Neural progenitor cell (in vitro differentiated cells): ENCODE results near the gene CSRNP3. TPM values are rescaled to one million over a fixed set of nuclear protein-coding genes. Genes with fewer than 3 reads are reported as not detected.

Experiments used
- DNase-seq: peaks from one replicate; pipeline ENCODE4 v3.0.0-alpha.2; 2016; ENCODE audit warnings: low spot score
- H2AFZ ChIP-seq: fragments of 200-600 bp; sonication (generic); replicated peaks from 2 replicates; pipeline ENCODE4 v1.6.1; 2016; ENCODE audit warnings: antibody characterized with exemption
- H3F3A ChIP-seq: fragments of 200-600 bp; sonication (generic); 2 replicates; pipeline ENCODE4 v1.6.1; 2016; ENCODE audit warnings: antibody characterized with exemption, low read depth
- H3K27ac ChIP-seq: fragments of 200-600 bp; sonication (generic); 2 replicates; pipeline ENCODE4 v1.5.1; 2016; ENCODE audit warnings: mild to moderate bottlenecking
- H3K27me3 ChIP-seq: fragments of 200-600 bp; sonication (generic); 2 replicates; pipeline ENCODE4 v1.6.1; 2016; ENCODE audit warnings: mild to moderate bottlenecking, moderate library complexity
- H3K36me3 ChIP-seq: fragments of 200-600 bp; sonication (generic); 2 replicates; pipeline ENCODE4 v1.5.1; 2016
- H3K4me1 ChIP-seq: fragments of 200-600 bp; sonication (generic); 2 replicates; pipeline ENCODE4 v1.6.1; 2016; ENCODE audit warnings: mixed run types
- H3K4me2 ChIP-seq: fragments of 200-600 bp; sonication (generic); 2 replicates; pipeline ENCODE4 v1.6.1; 2016
- H3K4me3 ChIP-seq: fragments of 200-600 bp; sonication (generic); 2 replicates; pipeline ENCODE4 v1.5.1; 2016
- H3K79me2 ChIP-seq: fragments of 200-600 bp; sonication (generic); 2 replicates; pipeline ENCODE4 v1.6.1; 2016; ENCODE audit warnings: low read depth
- H3K9ac ChIP-seq: fragments of 200-600 bp; sonication (generic); 2 replicates; pipeline ENCODE4 v1.6.1; 2016
- H3K9me3 ChIP-seq: fragments of 200-600 bp; sonication (generic); 2 replicates; pipeline ENCODE4 v1.5.1; 2016; ENCODE audit warnings: low read depth
- H4K20me1 ChIP-seq: fragments of 200-600 bp; sonication (generic); 2 replicates; pipeline ENCODE4 v1.6.1; 2016; ENCODE audit warnings: low read depth
- H3K27ac Mint-ChIP-seq: 3 replicates; pipeline ENCODE4 v1.8.0; 2021; ENCODE audit warnings: mixed read lengths
- H3K27me3 Mint-ChIP-seq: 2 replicates; pipeline ENCODE4 v1.8.0; 2022; ENCODE audit warnings: low read depth, mild to moderate bottlenecking, inconsistent platforms, moderate library complexity, mixed read lengths; ENCODE audit not compliant: insufficient read depth
- H3K36me3 Mint-ChIP-seq: 3 replicates; pipeline ENCODE4 v1.8.0; 2021; ENCODE audit warnings: mixed read lengths
- H3K4me1 Mint-ChIP-seq: 3 replicates; pipeline ENCODE4 v1.8.0; 2021; ENCODE audit warnings: mixed read lengths
- H3K4me3 Mint-ChIP-seq: 3 replicates; pipeline ENCODE4 v1.8.0; 2021; ENCODE audit warnings: mild to moderate bottlenecking, moderate library complexity, mixed read lengths
- H3K9me3 Mint-ChIP-seq: 3 replicates; pipeline ENCODE4 v1.8.0; 2020; ENCODE audit warnings: mixed read lengths
- EZH2 ChIP-seq: fragments of 200-600 bp; sonication (generic); IDR thresholded peaks from 2 replicates; pipeline ENCODE4 v1.6.1; 2017; ENCODE audit warnings: antibody characterized with exemption, mild to moderate bottlenecking, moderate library complexity
- EZH2phosphoT487 ChIP-seq: fragments of 200-600 bp; sonication (generic); IDR thresholded peaks from 2 replicates; pipeline ENCODE4 v1.6.1; 2017; ENCODE audit warnings: antibody characterized with exemption
- total RNA-seq: library from RNA; depleted of rRNA; stranded (reverse); fragments of >200 nt; gene quantifications from 2 replicates; pipeline ENCODE4 v1.2.3, GENCODE V29; 2015; ENCODE audit warnings: low replicate concordance
- TF ChIP-seq, protein P1 (sequence below): fragments of 200-600 bp; sonication (generic); IDR thresholded peaks from 2 replicates; pipeline ENCODE4 v1.5.1; 2017; ENCODE audit warnings: antibody characterized with exemption, mild to moderate bottlenecking

Gene CSRNP3
- total RNA-seq, 1 donor from 2014 or later: 16.9 TPM

- Mint-ChIP-seq H3K27ac (peak overlapping the region; percentile 12), H3K9me3 (no peaks in the 10 kb centered on the region), H3K36me3 (no peaks in the 10 kb centered on the region), H3K4me1 (no peaks in the 10 kb centered on the region), H3K4me3 (no peak overlapping the region), H3K27me3 (no peaks in the 10 kb centered on the region)
- H3F3A ChIP-seq: no peaks in the 10 kb centered on the region
- TF ChIP-seq, protein P1, sequence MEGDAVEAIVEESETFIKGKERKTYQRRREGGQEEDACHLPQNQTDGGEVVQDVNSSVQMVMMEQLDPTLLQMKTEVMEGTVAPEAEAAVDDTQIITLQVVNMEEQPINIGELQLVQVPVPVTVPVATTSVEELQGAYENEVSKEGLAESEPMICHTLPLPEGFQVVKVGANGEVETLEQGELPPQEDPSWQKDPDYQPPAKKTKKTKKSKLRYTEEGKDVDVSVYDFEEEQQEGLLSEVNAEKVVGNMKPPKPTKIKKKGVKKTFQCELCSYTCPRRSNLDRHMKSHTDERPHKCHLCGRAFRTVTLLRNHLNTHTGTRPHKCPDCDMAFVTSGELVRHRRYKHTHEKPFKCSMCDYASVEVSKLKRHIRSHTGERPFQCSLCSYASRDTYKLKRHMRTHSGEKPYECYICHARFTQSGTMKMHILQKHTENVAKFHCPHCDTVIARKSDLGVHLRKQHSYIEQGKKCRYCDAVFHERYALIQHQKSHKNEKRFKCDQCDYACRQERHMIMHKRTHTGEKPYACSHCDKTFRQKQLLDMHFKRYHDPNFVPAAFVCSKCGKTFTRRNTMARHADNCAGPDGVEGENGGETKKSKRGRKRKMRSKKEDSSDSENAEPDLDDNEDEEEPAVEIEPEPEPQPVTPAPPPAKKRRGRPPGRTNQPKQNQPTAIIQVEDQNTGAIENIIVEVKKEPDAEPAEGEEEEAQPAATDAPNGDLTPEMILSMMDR: no peak
- TF ChIP-seq EZH2 (no peak), EZH2phosphoT487 (no peak)
- H3K4me1 ChIP-seq: no peaks in the 10 kb centered on the region
- no peaks in the 10 kb centered on the region for H3K79me2 ChIP-seq
- H3K4me3 ChIP-seq: no peak overlapping the region
- H3K9ac ChIP-seq: no peak overlapping the region
- H3K4me2 ChIP-seq: no peak overlapping the region
- no peak overlapping the region for H3K27ac ChIP-seq
- no peaks in the 10 kb centered on the region for H3K27me3 ChIP-seq
- DNase-seq: no peak
- no peak overlapping the region for H2AFZ ChIP-seq
- H4K20me1 ChIP-seq: no peaks in the 10 kb centered on the region
- H3K9me3 ChIP-seq: no peaks in the 10 kb centered on the region
- H3K36me3 ChIP-seq: no peaks in the 10 kb centered on the region
Observed at GRCh38 chr2:165462443-165462842, 7.1 kb upstream of the CSRNP3 start.

DNA sequence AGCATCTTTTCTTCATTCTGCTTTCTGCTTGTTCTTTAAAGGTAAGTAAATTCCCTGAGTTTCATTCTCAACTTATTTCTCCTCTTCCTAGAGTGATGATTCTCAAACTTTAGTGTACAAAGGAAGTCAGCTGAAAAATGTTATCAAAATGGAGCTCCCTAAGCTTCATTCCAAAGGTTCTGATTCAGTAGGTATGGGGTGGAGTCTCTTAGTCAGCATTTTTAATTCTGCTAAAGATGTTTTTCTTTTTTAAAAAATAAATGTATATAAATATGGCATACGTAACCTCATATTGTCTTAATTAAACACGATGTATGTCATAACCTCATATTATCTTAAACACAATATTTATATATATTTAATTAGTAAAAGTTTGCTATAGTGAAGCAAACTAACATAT lies 3.1 kb upstream of the CSRNP3 start:
- no peaks in the 10 kb centered on the region for H3K36me3 ChIP-seq
- no peak overlapping the region for H3K4me3 Mint-ChIP-seq
- TF ChIP-seq, protein P1: no peak
- TF ChIP-seq EZH2 (no peak), EZH2phosphoT487 (no peak)
- H3K36me3 Mint-ChIP-seq: no peaks in the 10 kb centered on the region
- H3K9ac ChIP-seq: no peak overlapping the region
- peak overlapping the region; percentile 66 for H2AFZ ChIP-seq
- no peak for DNase-seq
- no peak overlapping the region for H3K27ac Mint-ChIP-seq
- no peaks in the 10 kb centered on the region for H4K20me1 ChIP-seq
- H3K9me3 ChIP-seq: no peaks in the 10 kb centered on the region
- peaks cover 1% of the 10 kb centered on the region for H3F3A ChIP-seq
- peaks cover 3% of the 10 kb centered on the region for H3K27me3 Mint-ChIP-seq
- H3K9me3 Mint-ChIP-seq: no peaks in the 10 kb centered on the region
- H3K4me2 ChIP-seq: no peak overlapping the region
- H3K4me3 ChIP-seq: no peak overlapping the region
- peaks cover 16% of the 10 kb centered on the region for H3K4me1 Mint-ChIP-seq
- peaks cover 14% of the 10 kb centered on the region for H3K4me1 ChIP-seq
- no peaks in the 10 kb centered on the region for H3K27me3 ChIP-seq
- no peak overlapping the region for H3K27ac ChIP-seq
- H3K79me2 ChIP-seq: peaks cover 18% of the 10 kb centered on the region

GRCh38 chr2:165467921-165468320 lies 1.6 kb upstream of the CSRNP3 start:
- Mint-ChIP-seq H3K27ac (no peak overlapping the region), H3K27me3 (peaks cover 3% of the 10 kb centered on the region)
- peak overlapping the region; percentile 85 for H2AFZ ChIP-seq

More at GRCh38 chr2:165467921-165468320, 1.6 kb upstream of the CSRNP3 start:
- H3K4me3 Mint-ChIP-seq: no peak overlapping the region
- Histone ChIP-seq H3K27me3 (no peaks in the 10 kb centered on the region), H3F3A (peaks cover 5% of the 10 kb centered on the region), H3K9me3 (no peaks in the 10 kb centered on the region), H3K27ac (no peak overlapping the region), H3K9ac (no peak overlapping the region), H3K4me2 (no peak overlapping the region), H3K79me2 (peaks cover 32% of the 10 kb centered on the region), H3K4me1 (peaks cover 29% of the 10 kb centered on the region), H3K36me3 (no peaks in the 10 kb centered on the region), H4K20me1 (no peaks in the 10 kb centered on the region), H3K4me3 (no peak overlapping the region)
- no peaks in the 10 kb centered on the region for H3K36me3 Mint-ChIP-seq
- TF ChIP-seq EZH2phosphoT487 (no peak), EZH2 (no peak)
- TF ChIP-seq, protein P1: no peak
- H3K9me3 Mint-ChIP-seq: no peaks in the 10 kb centered on the region
- DNase-seq: no peak
- H3K4me1 Mint-ChIP-seq: peaks cover 25% of the 10 kb centered on the region
